HG03025 (cell line): ENCODE data around the gene CENPS.
"Not testable (repeated sequence)": the region's sequence is repeated elsewhere in the genome, so short reads cannot be mapped to it uniquely, and the experiment has no call there.

Experiments used
- ATAC-seq: cut with Tn5 transposase; IDR thresholded peaks from one replicate; pipeline ENCODE4 v1.9.1; 2021; ENCODE audit warnings: mild to moderate bottlenecking, moderate library complexity; ENCODE audit not compliant: unreplicated experiment, low FRiP score

CENPS gene

DNA sequence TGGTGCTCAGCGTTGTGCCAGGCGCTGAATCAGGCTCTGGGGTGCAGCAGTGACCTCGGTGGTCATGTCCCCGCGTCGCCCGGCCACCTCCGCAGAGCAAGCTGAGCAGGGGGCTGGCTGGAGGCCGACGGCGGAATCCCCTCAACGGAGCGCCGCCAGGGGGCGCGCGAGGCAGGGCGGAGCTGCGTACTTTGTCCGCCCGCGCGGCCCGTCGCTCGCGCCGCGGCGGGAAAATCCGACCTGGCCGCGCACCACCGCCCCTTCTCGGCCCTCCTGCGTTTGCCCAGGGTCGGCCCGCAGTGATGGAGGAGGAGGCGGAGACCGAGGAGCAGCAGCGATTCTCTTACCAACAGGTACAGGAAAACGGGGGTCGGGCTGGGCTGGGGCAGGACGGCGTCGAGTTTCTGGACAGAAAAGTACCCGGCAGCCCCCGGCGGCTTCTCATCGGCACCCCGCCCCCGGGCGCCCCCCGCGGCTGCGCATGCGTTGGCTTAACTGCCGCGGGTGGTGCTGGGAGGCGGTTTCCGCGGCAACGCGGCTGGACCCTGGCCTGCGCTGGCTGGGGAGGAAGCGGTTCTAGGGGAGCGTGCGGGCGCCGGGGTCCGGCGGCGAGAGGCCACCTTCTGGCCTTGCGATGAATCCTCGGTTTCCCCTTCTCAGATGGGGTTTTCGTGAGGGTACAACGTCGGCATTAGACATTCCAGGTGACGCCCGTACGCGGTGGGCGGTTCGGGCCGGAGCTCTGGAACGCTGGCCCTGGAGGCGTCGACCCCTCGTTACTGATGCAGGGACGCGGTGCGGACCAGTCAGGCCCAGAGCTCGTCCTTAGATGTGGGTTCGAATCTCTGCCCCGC is at the start of gene CENPS:
Gene CENPS (plus strand): TSS at position 218 of the 854 bp plus-strand sequence. CDS start 85 bp downstream, at position 303.
- peak; percentile 69 for ATAC-seq

DNA sequence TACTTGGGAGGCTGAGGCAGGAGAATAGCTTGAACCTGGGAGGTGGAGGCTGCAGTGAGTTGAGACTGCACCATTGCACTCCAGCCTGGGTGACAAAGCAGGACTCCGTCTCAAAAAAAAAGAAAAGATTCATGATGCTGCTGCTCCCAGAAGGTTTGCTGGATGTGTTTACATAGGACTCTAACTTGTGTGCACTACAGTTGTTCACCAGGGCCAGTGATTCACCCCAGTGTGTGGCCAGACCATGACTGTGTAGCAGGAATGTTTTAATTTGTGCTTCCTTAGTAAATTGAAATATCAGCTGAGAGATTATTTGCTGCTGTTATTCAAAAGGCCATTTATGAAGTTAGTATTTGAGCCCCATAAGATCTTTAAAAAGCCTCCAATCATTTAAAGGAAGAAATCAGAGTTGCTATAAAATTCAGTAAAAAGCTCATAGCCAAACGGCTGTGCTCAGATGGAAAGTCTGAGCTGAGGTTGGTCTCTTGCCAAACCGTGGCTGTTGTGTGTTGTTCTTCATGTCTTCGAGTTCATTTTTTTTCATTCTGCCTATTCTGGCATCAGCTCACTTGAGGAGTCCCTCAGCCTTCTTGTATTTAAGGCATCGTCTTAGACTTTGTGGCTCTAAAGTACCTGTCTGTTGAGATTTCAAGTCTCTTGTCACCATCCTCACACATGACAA is 49.5 kb upstream of the CENPS start:
- no peak for ATAC-seq

- no peak for ATAC-seq
Observed at GRCh38 chr1:10383630-10384029, 46.6 kb upstream of the CENPS start.

DNA sequence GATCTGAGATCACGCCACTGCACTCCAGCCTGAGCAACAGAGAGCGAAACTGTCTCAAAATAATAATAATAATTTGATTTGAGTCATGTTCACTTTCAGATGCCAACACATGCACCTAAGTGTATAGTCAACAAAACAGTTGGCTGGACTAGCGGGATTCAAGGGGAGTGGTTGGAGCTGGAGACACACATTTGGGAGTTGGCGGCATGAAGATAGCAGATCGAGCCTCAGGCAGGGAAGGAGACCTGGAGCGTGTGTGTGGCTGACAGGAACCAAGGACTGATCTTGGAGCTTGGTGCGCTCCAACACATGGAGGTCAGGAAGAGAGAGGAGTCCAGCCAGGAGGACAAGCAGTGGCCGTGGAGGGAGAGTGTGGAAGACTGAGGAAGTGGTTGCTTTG is 46.0 kb upstream of the CENPS start:
- ATAC-seq: no peak

- ATAC-seq: no peak
Observed at GRCh38 chr1:10386761-10387676, 43.2 kb upstream of the CENPS start.

GRCh38 chr1:10387677-10388386 is 42.4 kb upstream of the CENPS start:
- ATAC-seq: no peak

GRCh38 chr1:10388387-10388715 is 41.9 kb upstream of the CENPS start:
- ATAC-seq: no peak

DNA sequence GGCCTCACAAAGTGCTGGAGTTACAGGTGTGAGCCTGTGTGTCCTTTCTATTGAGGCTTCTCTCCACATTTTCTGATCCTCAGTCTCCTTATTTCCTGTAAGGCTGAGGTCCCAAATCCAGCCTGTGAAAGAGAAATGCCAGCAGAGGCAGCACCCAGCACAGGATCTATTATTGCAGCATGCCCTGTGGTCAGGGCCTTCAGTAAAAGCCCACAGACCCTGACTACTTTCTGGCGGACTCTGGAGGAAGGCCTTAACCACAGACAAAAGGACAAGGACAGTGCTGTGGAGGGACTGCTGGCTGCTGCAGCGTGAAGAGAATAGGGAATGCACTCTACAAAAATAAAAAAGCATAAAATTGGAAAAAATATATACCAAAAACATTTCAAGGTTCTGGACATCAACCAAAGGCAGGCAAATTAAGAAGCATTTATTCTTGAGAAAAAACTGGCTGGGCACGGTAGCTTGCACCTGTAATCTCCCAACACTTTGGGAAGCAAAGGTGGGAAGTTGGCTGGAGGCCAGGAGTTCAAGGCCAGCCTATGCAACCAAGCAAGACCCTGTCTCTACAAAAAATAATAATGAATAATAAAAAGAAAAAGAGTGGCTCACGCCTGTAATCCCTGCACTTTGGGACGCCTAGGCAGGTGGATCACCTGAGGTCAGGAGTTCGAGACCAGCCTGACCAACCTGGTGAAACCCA is 40.8 kb upstream of the CENPS start:
- ATAC-seq: no peak

DNA sequence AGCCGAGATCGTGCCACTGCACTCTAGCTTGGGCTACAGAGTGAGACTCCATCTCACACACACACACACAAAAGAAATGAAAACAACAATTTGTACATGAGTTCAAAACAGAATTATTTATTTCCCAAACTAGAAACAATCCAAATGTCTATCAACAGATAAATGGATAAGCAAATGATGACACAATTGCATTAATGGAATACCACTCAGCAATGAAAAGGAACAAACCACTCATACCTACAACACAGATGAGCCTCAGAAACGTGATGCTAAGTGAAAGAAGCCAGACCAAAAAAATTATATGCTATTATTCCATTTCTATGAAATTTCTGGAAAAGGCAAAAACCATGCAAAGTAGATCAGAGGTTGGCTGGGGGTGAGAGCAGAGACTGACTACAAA is 33.4 kb upstream of the CENPS start:
- no peak for ATAC-seq

GRCh38 chr1:10398278-10398733 is 31.9 kb upstream of the CENPS start:
- ATAC-seq: peak; percentile 18

GRCh38 chr1:10398734-10399443 is 31.3 kb upstream of the CENPS start, which contains the start of gene PGD:
PGD (plus strand) TSS chr1:10399064; CDS start chr1:10399118, 54 bp downstream.
- ATAC-seq: peak; percentile 93

DNA sequence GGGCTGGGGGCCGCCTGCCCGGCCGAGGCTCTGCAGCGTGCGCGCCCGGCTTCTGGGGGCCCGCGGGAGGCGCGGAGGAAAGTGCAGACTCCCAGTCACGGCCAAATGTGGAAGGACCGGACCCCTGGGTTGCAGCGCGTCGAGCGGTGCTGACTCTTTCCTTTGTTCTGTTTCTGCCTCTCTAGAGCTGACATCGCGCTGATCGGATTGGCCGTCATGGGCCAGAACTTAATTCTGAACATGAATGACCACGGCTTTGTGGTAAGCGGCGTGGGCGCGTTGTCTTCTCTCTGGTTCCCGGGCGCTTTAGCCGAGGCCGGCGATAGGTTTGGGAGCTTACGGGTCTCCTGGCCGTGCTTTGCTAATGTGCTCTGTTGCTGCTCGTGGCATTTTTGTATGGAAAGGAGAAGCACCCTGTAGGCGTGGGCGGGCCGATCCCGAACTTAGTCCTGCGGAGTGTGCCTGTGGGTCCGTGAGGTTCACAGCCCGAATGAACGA is 30.7 kb upstream of the CENPS start:
- no peak for ATAC-seq

GRCh38 chr1:10400013-10400412 is 30.2 kb upstream of the CENPS start:
- no peak for ATAC-seq

GRCh38 chr1:10401281-10401680 is 29.0 kb upstream of the CENPS start:
- no peak for ATAC-seq

DNA sequence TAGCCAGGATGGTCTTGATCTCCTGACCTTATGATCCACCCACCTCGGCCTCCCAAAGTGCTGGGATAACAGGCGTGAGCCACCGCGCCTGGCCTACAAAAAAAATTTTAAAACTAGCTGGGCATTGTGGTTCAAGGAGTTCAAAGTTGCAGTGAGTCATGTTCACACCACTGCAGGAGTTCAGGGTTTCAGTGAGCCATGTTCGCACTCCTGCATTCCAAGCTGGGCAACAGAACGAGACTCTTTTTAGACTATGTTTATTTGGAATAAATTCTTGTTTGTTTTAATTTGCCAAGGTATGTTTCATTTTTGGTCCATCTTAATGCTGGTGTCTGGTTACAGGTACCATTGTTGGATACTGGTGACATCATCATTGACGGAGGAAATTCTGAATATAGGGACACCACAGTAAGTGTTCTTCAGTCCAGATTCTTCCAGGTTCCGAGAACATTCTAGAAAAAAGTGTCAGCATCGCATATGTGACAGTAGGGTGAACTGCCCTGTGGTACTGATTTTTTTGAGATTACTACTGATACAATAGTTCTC is 27.4 kb upstream of the CENPS start:
- no peak for ATAC-seq

GRCh38 chr1:10407201-10407600 is 23.0 kb upstream of the CENPS start:
- no peak for ATAC-seq

DNA sequence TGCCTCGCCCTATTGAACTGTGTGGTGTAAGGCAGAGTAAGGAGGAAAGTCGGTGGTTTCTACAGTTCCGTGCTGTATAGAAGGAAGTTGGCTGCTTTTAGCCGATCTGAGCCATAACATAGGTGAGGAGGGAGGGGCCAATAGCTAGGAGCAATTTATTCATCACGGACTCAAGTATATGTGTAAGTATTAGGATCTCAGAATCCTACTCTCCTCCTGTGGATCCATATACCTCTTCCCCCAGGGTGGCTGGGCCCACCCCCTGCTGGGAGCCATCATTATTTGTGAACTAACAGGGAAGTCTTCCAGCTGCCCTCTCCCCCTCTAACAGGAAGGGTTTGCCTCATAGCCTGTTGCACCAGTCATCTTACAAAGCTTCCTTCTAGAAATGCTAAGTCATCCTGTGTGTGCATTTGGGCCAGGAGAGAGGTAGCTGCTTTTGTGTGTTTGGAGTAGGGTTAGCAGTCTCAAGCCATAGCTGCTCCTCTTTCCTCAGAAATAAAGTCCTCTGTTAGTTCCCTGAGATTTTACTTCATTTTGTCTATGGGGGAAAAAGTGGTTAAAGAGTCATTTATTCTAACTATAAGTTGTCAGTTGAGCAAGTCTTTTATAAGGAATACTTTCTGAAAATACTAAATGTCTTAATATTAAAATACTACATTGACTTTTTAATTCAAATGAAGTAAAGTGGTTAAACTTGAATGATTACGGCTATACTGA is 14.9 kb upstream of the CENPS start:
- no peak for ATAC-seq

DNA sequence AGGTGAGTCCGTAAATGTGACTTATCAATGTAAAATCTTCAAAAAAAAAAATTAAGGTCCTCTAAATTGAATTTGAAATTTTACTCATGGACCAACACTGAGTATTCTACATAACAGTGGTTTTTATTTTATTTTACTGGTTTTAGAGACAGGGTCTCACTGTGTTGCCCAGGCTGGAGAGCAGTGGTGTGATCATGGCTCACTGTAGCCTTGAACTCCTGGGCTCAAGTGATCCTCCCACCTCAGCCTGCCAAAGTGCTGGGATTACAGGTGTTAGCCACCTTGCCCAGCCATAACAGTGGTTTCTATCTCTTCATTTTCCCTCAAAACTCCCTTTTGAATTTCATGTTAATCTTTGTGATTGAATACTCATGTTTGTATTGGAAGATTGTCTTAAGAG is 14.3 kb upstream of the CENPS start:
- not testable (repeated sequence) for ATAC-seq
